HepG2 (cell line): ENCODE data around the gene IFIT1. TPM values are rescaled to one million over a fixed set of nuclear protein-coding genes. Genes with fewer than 3 reads are reported as not detected.

Source experiments
- ATM ChIP-seq: fragments of 450-650 bp; IDR thresholded peaks from 2 replicates; pipeline ENCODE4 v1.7.1; 2017; ENCODE audit warnings: mild to moderate bottlenecking, borderline replicate concordance
- FOXC1 ChIP-seq: sonication (generic); formaldehyde crosslinking; IDR thresholded peaks from 2 replicates; pipeline ENCODE4 v1.8.0; 2022; ENCODE audit warnings: mild to moderate bottlenecking, missing genetic modification reagents, borderline replicate concordance
- HIVEP1 ChIP-seq: sonication (generic); formaldehyde crosslinking; IDR thresholded peaks from 2 replicates; pipeline ENCODE4 v1.4.0; 2020; ENCODE audit warnings: mild to moderate bottlenecking, missing genetic modification reagents
- KDM2A ChIP-seq: sonication (generic); formaldehyde crosslinking; IDR thresholded peaks from 2 replicates; pipeline ENCODE4 v1.4.0; 2020; ENCODE audit warnings: low read depth, missing genetic modification reagents, borderline replicate concordance
- KDM5A ChIP-seq: fragments of 200-600 bp; sonication (generic); IDR thresholded peaks from 2 replicates; pipeline ENCODE4 v1.7.0; 2018; ENCODE audit warnings: antibody characterized with exemption, mild to moderate bottlenecking, low read length, borderline replicate concordance
- KMT2B ChIP-seq: IDR thresholded peaks from 2 replicates; pipeline ENCODE4 v1.6.1; 2016; ENCODE audit warnings: missing genetic modification reagents, missing compliant biosample characterization
- MLLT10 ChIP-seq: sonication (generic); formaldehyde crosslinking; IDR thresholded peaks from 2 replicates; pipeline ENCODE4 v1.4.0; 2020; ENCODE audit warnings: missing genetic modification reagents
- NBN ChIP-seq: fragments of 450-650 bp; conservative IDR thresholded peaks from 2 replicates; pipeline ENCODE4 v1.6.1; 2017
- PHB2 ChIP-seq: fragments of 450-650 bp; IDR thresholded peaks from 2 replicates; pipeline ENCODE4 v1.6.1; 2018; ENCODE audit not compliant: partially characterized antibody
- SNAPC2 ChIP-seq: sonication (generic); formaldehyde crosslinking; IDR thresholded peaks from 2 replicates; pipeline ENCODE4 v1.8.1; 2022; ENCODE audit warnings: mild to moderate bottlenecking, missing genetic modification reagents
- SPEN ChIP-seq: sonication (generic); formaldehyde crosslinking; IDR thresholded peaks from 2 replicates; pipeline ENCODE4 v1.5.1; 2020; ENCODE audit warnings: low read depth, mild to moderate bottlenecking, missing genetic modification reagents
- TP53 ChIP-seq: sonication (generic); formaldehyde crosslinking; conservative IDR thresholded peaks from 2 replicates; pipeline ENCODE4 v1.4.0; 2020; ENCODE audit warnings: missing genetic modification reagents
- ZNF20 ChIP-seq: sonication (generic); formaldehyde crosslinking; IDR thresholded peaks from 2 replicates; pipeline ENCODE4 v1.4.0; 2020; ENCODE audit warnings: mild to moderate bottlenecking, moderate library complexity, missing genetic modification reagents
- ZNF280D ChIP-seq: sonication (generic); formaldehyde crosslinking; IDR thresholded peaks from 2 replicates; pipeline ENCODE4 v1.5.1; 2020; ENCODE audit warnings: mild to moderate bottlenecking, missing genetic modification reagents
- ZNF33A ChIP-seq: sonication (generic); formaldehyde crosslinking; IDR thresholded peaks from 2 replicates; pipeline ENCODE4 v1.5.1; 2020; ENCODE audit warnings: missing genetic modification reagents, mild to moderate bottlenecking, moderate library complexity, borderline replicate concordance
- ZNF407 ChIP-seq: sonication (generic); formaldehyde crosslinking; IDR thresholded peaks from one replicate; pipeline ENCODE4 v1.5.1; 2020; ENCODE audit warnings: mild to moderate bottlenecking, missing genetic modification reagents; ENCODE audit errors: not compliant biosample characterization
- ZNF740 ChIP-seq: sonication (generic); formaldehyde crosslinking; IDR thresholded peaks from 2 replicates; pipeline ENCODE4 v1.4.0; 2020; ENCODE audit warnings: missing genetic modification reagents
- ZNF850 ChIP-seq: sonication (generic); formaldehyde crosslinking; conservative IDR thresholded peaks from 2 replicates; pipeline ENCODE4 v1.9.0; 2021; ENCODE audit warnings: mild to moderate bottlenecking, missing genetic modification reagents
- ZNF878 ChIP-seq: sonication (generic); formaldehyde crosslinking; IDR thresholded peaks from 2 replicates; pipeline ENCODE4 v1.8.1; 2023; ENCODE audit warnings: mild to moderate bottlenecking, missing genetic modification reagents, moderate library complexity
- polyA plus RNA-seq, 8 experiments: library from polyadenylated mRNA; depleted of rRNA in 3 of 8; stranded (reverse) in 7 of 8; unstranded in 1 of 8; fragments of >200 nt; fragmentation: Illumina TruSeq in 4 of 8; extraction: Trizol in 4 of 8; gene quantifications; 2 replicates each; pipeline versions ENCODE4 v1.2.1 to v1.2.3, GENCODE V29; 2011 to 2016; ENCODE audit warnings: low read depth in 4 of 8, missing spikeins in 1 of 8, mixed read lengths in 1 of 8; ENCODE audit not compliant: insufficient read depth in 1 of 8
- total RNA-seq, 5 experiments: library from RNA; depleted of rRNA; stranded (reverse); fragments of >200 nt; fragmentation: Illumina TruSeq; extraction: Trizol; gene quantifications; 2 replicates each; pipeline ENCODE4 v1.2.3, GENCODE V29; 2016; ENCODE audit warnings: low read depth in 1 of 5

Gene IFIT1
- total and polyA plus RNA-seq, 2 of the 13 experiments (the other 11 are each of a cell fraction or from before 2014, with no cell fraction given) = 1.5 to 5.5 TPM

- TF ChIP-seq ZNF850 = no peak
- 0 out of 2 replicates have a peak, but pooled peaks have one; percentile 22 for TF ChIP-seq ZNF878 (CRISPR knock-in tag)
- TF ChIP-seq MLLT10 = no peak
- TF ChIP-seq KMT2B (CRISPR knock-in tag) = no peak
- TF ChIP-seq ZNF20 (CRISPR knock-in tag) = no peak
- no peak for TF ChIP-seq TP53 (CRISPR knock-in tag)
- TF ChIP-seq KDM2A = no peak
- TF ChIP-seq SPEN (CRISPR knock-in tag) = peak; percentile 48; the same call in 1 of the 2 replicates
- 0 out of 2 replicates have a peak, but pooled peaks have one; percentile 31 for TF ChIP-seq SNAPC2 (CRISPR knock-in tag)
- TF ChIP-seq ZNF740 (CRISPR knock-in tag) = no peak
- no peak for TF ChIP-seq ATM
- no peak for TF ChIP-seq ZNF407
- TF ChIP-seq FOXC1 (CRISPR knock-in tag) = no peak
- TF ChIP-seq NBN = no peak
- no peak for TF ChIP-seq ZNF280D (CRISPR knock-in tag)
- TF ChIP-seq ZNF33A (CRISPR knock-in tag) = no peak
- no peak for TF ChIP-seq HIVEP1 (CRISPR knock-in tag)
- TF ChIP-seq PHB2 = no peak
- no peak for TF ChIP-seq KDM5A
Measured at GRCh38 chr10:89373916-89374711, 18.3 kb upstream of the IFIT1 start (continued).
